Measurements from ENCODE around the gene ANKRD62. TPM values are rescaled to one million over a fixed set of nuclear protein-coding genes. Genes with fewer than 3 reads are reported as not detected.

The ANKRD62 gene
- total RNA-seq = not detected
- long read RNA-seq = 0 reads

DNA sequence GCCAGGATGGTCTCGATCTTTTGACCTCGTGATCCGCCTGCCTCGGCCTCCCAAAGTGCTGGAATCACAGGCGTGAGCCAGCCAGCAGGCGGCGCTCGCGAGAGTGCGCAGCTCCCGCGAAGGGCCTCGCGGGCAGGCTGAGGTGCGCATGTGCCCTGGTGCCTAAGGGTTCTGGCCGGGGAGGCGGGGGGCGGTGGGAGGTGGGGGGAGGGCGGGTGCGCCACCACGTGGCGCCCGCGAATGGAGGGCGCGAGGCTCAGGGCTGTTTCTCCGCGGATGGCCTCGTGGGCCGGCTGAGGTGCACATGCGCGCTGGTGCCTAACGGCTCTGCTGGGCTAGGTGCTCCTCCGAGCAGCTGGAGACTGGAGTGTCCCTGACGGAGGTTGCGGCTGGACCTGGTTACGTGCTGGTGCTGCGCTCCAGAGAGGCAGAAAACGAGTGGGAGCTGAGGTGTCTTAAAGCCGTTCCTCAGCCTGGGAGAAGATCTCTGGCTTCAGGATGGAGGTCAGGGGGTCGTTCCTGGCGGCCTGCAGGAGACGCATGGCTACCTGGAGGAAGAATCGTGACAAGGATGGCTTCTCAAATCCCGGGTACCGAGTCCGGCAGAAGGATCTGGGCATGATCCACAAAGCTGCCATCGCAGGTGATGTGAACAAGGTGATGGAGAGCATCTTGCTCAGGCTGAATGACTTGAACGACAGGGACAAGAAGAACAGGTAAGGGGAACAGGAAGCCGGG lies at the start of gene ANKRD62:
Gene ANKRD62 (plus strand): TSS at position 324 of the 738 bp plus-strand sequence. CDS start 175 bp downstream, at position 499.
- no peak for DNase-seq (ENCODE audit: low spot score)

GRCh38 chr18:12044591-12044990 lies 49.1 kb upstream of the ANKRD62 start:
- no peak for DNase-seq (ENCODE audit: low spot score)

- no peak for DNase-seq (ENCODE audit: low spot score)
Measured at GRCh38 chr18:12046046-12046750, 47.4 kb upstream of the ANKRD62 start.

GRCh38 chr18:12046751-12047335 lies 46.8 kb upstream of the ANKRD62 start:
- no peak for DNase-seq (ENCODE audit: low spot score)

DNA sequence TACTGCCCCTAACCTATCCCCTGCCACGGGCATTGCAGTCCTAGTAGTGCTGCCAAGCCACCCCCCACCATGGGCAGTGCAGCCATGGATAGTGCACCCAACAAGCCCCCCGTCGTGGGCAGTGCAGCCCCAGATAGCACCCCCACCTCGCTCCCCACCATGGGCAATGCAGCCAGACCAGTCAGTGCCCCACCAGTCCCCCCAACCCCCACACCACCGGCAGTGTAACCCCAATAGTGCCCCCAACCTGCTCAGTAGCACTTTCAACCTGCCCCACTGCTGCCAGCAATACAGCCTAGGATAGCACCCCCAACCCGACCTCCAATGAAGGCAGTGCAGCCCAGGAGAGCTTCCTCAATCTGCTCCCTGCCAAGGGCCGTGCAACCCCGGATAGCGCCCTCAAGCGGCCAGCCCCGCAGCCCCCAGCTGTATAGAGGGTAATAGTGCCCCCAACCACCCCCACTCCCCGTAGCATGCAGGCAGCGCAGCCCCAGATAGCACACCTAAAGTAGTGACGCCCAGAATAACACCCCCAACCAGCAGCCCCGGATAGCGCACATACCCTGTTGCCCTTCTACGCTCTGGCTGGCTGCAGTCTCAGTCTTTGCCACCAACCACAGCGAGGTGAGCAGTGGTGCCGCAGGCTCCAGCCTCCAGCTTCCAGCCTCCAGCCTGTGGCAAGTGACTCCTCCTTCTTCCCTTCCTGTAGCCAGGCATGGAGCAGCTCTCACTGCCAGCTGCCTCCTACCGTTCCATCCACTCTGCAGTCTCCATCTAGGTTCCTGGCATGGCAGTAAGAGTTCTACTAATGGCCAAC lies 45.4 kb upstream of the ANKRD62 start:
- no peak for DNase-seq (ENCODE audit: low spot score)

DNA sequence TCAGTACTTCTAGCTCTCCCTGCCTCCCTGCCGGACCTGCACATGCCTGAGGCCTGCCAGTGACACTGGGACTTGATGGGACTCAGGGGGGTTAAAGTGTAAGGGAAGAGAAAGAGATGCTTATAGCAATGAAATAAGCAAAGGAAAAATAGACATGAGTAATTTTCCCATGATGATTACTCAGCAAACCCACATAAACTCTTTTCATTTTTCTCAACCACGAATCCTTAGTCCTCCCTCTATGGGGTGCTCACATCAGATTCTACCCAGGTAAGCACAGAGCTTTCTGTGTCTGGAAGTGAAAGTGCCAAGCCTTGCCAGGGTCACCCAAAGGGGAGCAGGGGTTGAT lies 44.8 kb upstream of the ANKRD62 start:
- DNase-seq (ENCODE audit: low spot score) = no peak

DNA sequence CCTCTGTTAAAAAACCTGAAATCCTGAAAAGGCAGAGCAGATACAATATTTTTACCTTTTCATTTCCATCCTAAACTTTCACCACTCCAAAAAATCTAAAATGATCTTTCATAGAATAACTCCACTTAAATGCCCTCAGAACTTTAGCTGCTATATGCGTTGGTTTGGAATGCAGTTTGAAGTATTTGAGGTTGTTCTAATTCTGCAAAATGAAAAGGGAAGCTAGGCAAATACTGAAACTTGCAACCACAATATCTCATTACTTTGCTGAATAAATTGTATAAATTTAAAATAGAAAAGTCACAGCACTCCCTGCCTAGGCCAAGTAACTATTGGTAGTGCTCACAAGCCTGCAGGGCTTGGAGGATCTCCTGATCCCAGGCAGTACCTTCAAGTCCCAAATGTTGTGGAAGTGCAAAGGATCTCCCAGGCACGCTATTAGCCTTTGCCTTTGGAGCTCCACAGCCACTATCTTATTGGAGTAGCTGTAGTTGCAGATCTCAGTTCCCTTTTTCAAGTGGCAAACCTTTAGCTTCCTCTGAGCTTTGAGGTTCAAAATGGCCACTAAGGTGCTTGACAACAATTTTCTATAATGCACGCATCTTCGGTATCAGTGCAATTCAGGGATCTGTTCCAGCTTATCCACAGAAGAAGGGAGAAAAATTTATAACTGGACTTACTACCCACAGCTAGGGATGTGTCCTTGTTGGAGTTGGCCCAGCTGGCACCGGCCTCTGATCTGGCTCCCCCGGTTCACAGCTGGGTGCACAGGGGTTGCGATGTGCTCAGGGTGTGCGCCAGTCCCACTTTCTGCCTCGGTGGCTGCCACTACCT lies 43.4 kb upstream of the ANKRD62 start:
- DNase-seq (ENCODE audit: low spot score) = no peak

DNA sequence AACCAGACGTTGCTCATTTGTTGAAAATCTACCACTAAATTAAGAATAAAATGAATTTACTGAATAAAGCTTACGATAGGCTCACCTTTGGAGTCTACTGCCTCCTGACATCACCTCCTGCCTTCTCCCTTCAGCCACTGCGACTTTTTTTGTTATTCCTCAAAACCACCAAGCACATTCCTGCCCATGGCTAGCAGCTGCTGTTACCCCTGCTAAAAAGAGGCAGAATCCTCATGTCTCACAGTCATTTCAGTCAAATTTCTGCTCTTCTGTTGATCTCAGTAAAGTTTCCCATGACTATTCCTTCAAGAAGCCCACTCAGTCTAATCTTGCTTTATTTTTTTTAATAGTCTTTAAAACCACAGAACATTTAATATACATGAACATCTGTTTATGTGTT lies 40.8 kb upstream of the ANKRD62 start:
- DNase-seq (ENCODE audit: low spot score) = no peak

- no peak for DNase-seq (ENCODE audit: low spot score)
Measured at GRCh38 chr18:12053289-12053688, 40.4 kb upstream of the ANKRD62 start.

- DNase-seq (ENCODE audit: low spot score) = no peak
Measured at GRCh38 chr18:12056034-12056883, 37.4 kb upstream of the ANKRD62 start.

DNA sequence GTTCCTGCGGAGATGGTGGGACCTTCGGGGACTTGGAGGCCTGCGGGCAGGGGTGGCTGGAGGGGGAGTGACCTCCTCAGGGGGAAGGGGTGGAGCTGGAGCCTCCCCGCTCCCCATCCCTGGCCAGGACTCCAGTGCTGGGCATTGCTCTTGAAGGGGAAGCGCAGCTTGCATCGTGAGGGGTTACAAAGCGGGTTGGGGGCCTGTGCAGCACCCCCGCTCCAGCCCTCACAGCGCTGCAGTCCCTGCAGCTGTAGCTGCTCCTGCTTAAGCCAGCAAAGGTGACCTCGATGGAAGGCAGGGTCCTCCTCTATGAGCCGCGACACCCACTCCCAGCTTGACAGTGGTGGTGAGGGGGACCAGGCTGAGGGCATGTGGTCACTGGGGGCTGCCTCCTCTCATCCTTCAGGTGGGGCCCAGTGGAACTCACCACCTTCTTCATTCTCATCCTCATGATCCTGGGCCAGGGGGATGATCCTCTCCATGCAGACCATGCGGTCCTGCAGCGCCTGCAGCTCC lies 36.7 kb upstream of the ANKRD62 start:
- DNase-seq (ENCODE audit: low spot score) = no peak

DNA sequence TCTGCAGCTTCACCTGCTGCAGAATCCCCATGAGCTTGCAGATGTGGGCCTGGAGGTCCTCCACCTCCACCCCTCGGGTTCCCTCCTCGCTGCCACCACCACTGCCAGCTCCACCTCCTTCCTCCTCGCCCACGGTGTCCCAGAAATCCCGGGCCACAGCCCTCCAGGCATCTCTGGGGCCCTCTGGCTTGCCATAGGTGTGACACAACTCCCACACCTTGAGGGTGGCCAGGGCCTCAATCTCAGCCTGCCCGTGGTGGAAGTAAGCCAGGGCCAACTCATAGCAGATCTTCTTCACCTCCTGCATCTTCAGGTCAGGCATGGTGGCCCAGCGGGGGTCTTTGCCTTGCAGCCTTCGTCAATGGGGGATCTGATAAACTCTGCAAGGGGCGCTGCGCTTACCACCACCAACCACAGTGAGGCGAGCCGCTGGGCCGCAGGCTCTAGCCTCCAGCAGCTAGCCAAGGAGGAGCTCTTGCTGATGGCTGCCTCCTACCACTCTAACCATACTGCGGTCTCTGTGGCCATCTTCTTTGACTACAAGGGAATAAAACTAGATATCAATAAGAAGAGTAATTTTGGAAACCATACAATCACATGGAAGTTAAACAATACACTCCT lies 36.1 kb upstream of the ANKRD62 start:
- DNase-seq (ENCODE audit: low spot score) = no peak

DNA sequence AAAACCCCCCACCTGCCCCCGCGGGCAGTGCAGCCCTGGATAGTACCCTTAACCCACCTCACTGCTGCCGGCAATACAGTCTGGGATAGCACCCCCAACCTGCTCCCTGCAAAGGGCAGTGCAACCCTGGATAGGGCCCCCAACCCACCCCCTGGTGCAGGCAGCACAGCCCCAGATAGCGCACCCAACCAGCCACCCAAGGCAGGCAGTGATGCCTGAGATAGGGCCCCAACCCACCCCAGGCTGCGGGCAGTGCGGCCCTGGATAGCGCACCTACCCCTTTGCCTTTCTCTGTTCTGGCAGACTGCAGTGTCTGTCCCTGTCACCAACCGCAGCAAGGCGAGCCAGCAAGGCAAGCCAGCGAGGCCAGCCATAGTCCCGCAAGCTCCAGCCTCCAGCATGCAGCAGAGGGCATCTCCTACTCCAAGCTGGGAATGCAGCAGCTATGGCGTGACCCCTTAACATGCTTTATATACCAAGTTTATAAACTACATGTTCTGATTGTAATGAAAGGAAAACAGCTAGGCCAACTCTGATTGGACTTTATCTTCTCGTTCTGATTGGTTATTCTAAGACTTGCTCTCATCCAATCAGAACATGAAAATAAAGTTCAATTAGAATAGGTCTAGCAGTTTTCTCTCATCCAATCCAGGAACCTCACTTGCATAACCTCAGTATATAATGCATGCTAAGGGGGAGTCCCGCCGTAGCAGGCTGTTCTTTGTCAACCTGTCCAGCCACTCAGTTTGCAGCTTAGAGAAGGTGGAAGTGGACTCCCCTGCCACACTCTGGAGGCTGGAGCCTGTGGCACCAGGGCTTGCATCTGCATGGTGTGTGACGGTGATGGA lies 34.1 kb upstream of the ANKRD62 start:
- no peak for DNase-seq (ENCODE audit: low spot score)

GRCh38 chr18:12060182-12060870 lies 33.3 kb upstream of the ANKRD62 start:
- no peak for DNase-seq (ENCODE audit: low spot score)

DNA sequence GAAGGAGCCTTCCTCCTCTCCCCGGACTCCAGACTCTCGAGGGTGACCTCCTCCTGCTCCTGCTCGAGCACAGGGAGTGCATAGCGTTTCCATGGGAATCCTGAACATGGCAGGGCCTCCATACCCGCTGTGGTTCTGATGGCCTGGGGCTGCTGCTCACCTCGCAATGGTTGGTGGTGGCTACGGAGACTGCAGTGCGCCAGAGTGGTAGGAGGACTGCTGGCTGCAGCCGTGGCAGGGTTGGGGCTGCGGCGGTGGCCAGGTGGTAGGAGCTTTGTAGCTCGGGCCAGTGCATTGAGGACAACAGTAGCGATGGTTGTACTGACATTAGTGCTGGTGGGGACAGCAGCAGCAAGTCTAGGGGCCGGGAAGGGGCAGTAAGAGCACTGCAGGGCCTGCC lies 32.0 kb upstream of the ANKRD62 start:
- no peak for DNase-seq (ENCODE audit: low spot score)

DNA sequence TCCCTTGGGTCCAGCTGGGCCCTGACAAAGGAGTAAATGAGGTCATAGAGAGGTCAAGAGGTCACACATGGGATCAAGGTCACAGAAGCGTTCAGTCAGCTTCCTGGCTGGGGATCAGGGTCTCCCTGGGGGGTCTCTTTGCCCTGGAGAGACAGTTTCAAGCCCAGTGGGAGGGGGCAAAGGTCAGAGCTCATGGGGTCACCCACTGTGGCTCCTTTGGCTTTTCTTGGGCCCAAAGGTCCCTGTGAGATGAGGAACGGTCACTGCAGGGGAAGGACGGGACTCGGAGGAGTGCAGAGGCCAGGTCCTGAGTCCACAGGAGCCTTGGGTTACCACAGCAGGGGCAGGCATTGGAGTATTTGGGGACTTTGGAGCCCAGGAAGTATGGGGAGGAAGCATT lies 30.7 kb upstream of the ANKRD62 start:
- no peak for DNase-seq (ENCODE audit: low spot score)

- DNase-seq (ENCODE audit: low spot score) = no peak
Measured at GRCh38 chr18:12064086-12064763, 29.4 kb upstream of the ANKRD62 start.

Data from mesenteric fat pad (tissue), 1 donor.